OCI-LY7 (cell line): ENCODE measurements around the gene PARP3.

Experiments
- EZH2phosphoT487 ChIP-seq: fragments of 200-600 bp; sonication (generic); IDR thresholded peaks from 2 replicates; pipeline ENCODE4 v1.6.1; 2018; ENCODE audit warnings: low read depth, borderline replicate concordance, mild to moderate bottlenecking, mixed run types, antibody characterized with exemption, low read length, moderate library complexity, mixed read lengths
- TF ChIP-seq, protein P1 (sequence below): fragments of 200-600 bp; sonication (generic); conservative IDR thresholded peaks from 2 replicates; pipeline ENCODE4 v1.5.1; 2014; ENCODE audit warnings: mild to moderate bottlenecking, antibody characterized with exemption, low read length, moderate library complexity, mixed read lengths

DNA sequence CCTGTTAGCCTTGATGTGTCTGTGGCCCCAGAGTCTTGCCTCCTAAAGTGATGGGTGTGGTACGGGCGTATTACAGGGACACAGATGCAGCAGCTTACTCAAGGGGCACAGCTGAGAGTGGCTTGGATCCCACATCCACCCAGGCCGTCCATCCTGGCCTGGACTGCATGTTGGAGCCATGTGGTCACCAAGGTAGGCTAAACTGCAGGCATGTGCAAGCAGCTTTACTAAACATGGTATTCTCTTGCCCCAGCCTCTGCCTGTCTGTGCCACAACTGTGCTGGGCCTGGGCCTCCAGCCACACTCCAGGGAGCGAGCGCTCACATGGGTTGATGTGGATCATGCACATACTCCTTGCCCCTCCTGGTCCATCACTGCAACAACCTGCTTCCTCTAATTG is 7.0 kb downstream of the PARP3 start:
- TF ChIP-seq, protein P1, sequence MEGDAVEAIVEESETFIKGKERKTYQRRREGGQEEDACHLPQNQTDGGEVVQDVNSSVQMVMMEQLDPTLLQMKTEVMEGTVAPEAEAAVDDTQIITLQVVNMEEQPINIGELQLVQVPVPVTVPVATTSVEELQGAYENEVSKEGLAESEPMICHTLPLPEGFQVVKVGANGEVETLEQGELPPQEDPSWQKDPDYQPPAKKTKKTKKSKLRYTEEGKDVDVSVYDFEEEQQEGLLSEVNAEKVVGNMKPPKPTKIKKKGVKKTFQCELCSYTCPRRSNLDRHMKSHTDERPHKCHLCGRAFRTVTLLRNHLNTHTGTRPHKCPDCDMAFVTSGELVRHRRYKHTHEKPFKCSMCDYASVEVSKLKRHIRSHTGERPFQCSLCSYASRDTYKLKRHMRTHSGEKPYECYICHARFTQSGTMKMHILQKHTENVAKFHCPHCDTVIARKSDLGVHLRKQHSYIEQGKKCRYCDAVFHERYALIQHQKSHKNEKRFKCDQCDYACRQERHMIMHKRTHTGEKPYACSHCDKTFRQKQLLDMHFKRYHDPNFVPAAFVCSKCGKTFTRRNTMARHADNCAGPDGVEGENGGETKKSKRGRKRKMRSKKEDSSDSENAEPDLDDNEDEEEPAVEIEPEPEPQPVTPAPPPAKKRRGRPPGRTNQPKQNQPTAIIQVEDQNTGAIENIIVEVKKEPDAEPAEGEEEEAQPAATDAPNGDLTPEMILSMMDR: no peak
- no peak for TF ChIP-seq EZH2phosphoT487
